Smooth muscle cell (in vitro differentiated cells): Measurements from ENCODE around the gene LRRC8A. TPM values are rescaled to one million over a fixed set of nuclear protein-coding genes. Genes with fewer than 3 reads are reported as not detected.
"Not testable (repeated sequence)": the region's sequence is repeated elsewhere in the genome, so short reads cannot be mapped to it uniquely, and the experiment has no call there.

Experiments
- DNase-seq: peaks from one replicate; lab custom pipeline; 2025; ENCODE audit not compliant: unreplicated experiment; lab: John Stamatoyannopoulos, UW
- H2AFZ ChIP-seq: fragments of 200-600 bp; sonication (generic); 2 replicates; pipeline ENCODE4 v1.6.0; 2016; ENCODE audit warnings: antibody characterized with exemption, low read depth, mild to moderate bottlenecking
- H3F3A ChIP-seq: fragments of 200-600 bp; sonication (generic); 2 replicates; pipeline ENCODE4 v1.6.0; 2017; ENCODE audit warnings: antibody characterized with exemption, low read depth
- H3K27ac ChIP-seq: fragments of 200-600 bp; sonication (generic); 2 replicates; pipeline ENCODE4 v1.5.1; 2016; ENCODE audit warnings: low read depth, mild to moderate bottlenecking
- H3K27me3 ChIP-seq: fragments of 200-600 bp; sonication (generic); 2 replicates; pipeline ENCODE4 v1.6.1; 2016; ENCODE audit warnings: low read depth, mild to moderate bottlenecking
- H3K36me3 ChIP-seq: fragments of 200-600 bp; sonication (generic); 2 replicates; pipeline ENCODE4 v1.5.1; 2016; ENCODE audit warnings: low read depth
- H3K4me1 ChIP-seq: fragments of 200-600 bp; sonication (generic); 2 replicates; pipeline ENCODE4 v1.5.1; 2016; ENCODE audit warnings: low read depth
- H3K4me2 ChIP-seq: fragments of 200-600 bp; sonication (generic); 2 replicates; pipeline ENCODE4 v1.6.0; 2016; ENCODE audit warnings: mild to moderate bottlenecking
- H3K4me3 ChIP-seq: fragments of 200-600 bp; sonication (generic); 2 replicates; pipeline ENCODE4 v1.5.1; 2016; ENCODE audit warnings: mild to moderate bottlenecking
- H3K79me2 ChIP-seq: fragments of 200-600 bp; sonication (generic); 2 replicates; pipeline ENCODE4 v1.6.0; 2016; ENCODE audit warnings: low read depth, mild to moderate bottlenecking
- H3K9ac ChIP-seq: fragments of 200-600 bp; sonication (generic); 2 replicates; pipeline ENCODE4 v1.6.0; 2016; ENCODE audit warnings: low read depth
- H3K9me3 ChIP-seq: fragments of 200-600 bp; sonication (generic); replicated peaks from 2 replicates; pipeline ENCODE4 v1.5.1; 2016; ENCODE audit warnings: low read depth
- H4K20me1 ChIP-seq: fragments of 200-600 bp; sonication (generic); 2 replicates; pipeline ENCODE4 v1.6.0; 2016; ENCODE audit warnings: low read depth
- WGBS: methylation state at CpG from one replicate; pipeline ENCODE4 v1.1.7; 2016; ENCODE audit warnings: low lambda C conversion rate; 5-methylcytosine and 5-hydroxymethylcytosine counted together
- polyA plus RNA-seq: library from polyadenylated mRNA; unstranded; fragments of >200 nt; fragmentation: Nextera tagmentation; extraction: Ambion mirVana; gene quantifications from 2 replicates; pipeline ENCODE4 v1.2.1, GENCODE V29; 2016
- total RNA-seq: library from RNA; depleted of rRNA; stranded (reverse); fragments of >200 nt; gene quantifications from 2 replicates; pipeline ENCODE4 v1.2.3, GENCODE V29; 2014
- TF ChIP-seq, protein P1 (sequence below): fragments of 200-600 bp; sonication (generic); IDR thresholded peaks from 2 replicates; pipeline ENCODE4 v1.5.1; 2017; ENCODE audit warnings: borderline replicate concordance, mild to moderate bottlenecking, antibody characterized with exemption; ENCODE audit not compliant: insufficient read depth, poor library complexity, severe bottlenecking

Gene LRRC8A
- total and polyA plus RNA-seq, 2 experiments from 2014 or later: 50.1 to 58.3 TPM

DNA sequence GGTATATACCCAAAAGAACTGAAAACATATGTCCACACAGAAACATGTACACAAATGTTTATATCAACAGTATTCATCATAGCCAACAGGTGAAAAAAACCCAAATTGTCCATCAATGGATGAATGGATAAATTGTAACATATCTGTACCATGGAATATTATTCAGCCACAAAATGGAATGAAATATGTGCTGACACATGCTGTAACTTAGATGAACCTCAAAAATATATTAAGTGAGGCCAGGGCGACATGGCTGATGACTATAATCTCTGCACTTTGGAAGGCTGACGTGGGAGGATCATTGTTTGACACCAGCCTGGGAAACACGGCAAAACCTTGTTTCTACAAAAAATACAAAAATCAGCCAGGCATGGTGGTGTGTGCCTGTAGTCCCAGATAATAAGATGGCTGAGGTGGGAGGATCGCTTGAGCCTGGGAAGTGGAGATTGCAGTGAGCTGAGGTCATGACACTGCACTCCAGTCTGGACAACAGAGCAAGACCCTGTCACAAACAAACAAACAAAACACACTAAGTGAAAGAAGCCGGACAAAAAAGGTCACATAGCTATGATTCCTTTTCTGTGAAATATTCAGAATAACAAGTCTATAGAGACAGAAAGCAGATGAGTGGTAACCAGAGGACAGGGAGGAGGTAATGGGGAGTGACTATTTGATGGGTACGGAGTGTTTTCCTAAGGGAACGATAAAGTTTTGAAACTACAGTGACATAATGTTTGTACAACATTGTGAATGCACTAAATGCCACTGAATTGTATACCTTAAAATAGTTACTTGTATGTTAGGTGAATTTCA lies 11.6 kb upstream of the LRRC8A start:
- TF ChIP-seq, protein P1, sequence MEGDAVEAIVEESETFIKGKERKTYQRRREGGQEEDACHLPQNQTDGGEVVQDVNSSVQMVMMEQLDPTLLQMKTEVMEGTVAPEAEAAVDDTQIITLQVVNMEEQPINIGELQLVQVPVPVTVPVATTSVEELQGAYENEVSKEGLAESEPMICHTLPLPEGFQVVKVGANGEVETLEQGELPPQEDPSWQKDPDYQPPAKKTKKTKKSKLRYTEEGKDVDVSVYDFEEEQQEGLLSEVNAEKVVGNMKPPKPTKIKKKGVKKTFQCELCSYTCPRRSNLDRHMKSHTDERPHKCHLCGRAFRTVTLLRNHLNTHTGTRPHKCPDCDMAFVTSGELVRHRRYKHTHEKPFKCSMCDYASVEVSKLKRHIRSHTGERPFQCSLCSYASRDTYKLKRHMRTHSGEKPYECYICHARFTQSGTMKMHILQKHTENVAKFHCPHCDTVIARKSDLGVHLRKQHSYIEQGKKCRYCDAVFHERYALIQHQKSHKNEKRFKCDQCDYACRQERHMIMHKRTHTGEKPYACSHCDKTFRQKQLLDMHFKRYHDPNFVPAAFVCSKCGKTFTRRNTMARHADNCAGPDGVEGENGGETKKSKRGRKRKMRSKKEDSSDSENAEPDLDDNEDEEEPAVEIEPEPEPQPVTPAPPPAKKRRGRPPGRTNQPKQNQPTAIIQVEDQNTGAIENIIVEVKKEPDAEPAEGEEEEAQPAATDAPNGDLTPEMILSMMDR: no peak
- H3K9ac ChIP-seq: no peak overlapping the region
- no peaks in the 10 kb centered on the region for H4K20me1 ChIP-seq
- H3K4me2 ChIP-seq: no peak overlapping the region
- H3K4me1 ChIP-seq: no peaks in the 10 kb centered on the region
- WGBS: 90% methylated on average over 7 of the region's 7 CpGs
- H3K4me3 ChIP-seq: no peak overlapping the region
- no peak overlapping the region for H2AFZ ChIP-seq
- H3F3A ChIP-seq: no peaks in the 10 kb centered on the region
- no peak for DNase-seq
- H3K27ac ChIP-seq: no peak overlapping the region
- peaks cover 5% of the 10 kb centered on the region for H3K79me2 ChIP-seq
- H3K36me3 ChIP-seq: no peaks in the 10 kb centered on the region
- no peaks in the 10 kb centered on the region for H3K27me3 ChIP-seq
- H3K9me3 ChIP-seq: no peaks in the 10 kb centered on the region

DNA sequence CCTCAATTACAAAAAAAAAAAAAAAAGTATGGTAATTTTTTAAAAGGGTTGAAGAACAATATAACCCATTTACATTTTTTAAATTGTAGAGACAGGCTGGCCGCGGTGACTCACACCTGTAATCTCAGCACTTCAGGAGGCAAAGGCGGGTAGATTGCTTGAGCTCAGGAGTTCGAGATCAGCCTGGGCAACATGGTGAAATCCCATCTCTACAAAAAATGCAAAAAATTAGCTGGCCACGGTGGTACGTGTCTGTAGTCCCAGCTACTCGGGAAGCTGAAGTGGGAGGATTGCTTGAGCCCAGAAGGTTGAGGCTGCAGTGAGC lies 11.0 kb upstream of the LRRC8A start:
- WGBS: 80% methylated on average over 7 of the region's 7 CpGs
- H3K9me3 ChIP-seq, H2AFZ ChIP-seq, H3K27ac ChIP-seq, H4K20me1 ChIP-seq, H3K36me3 ChIP-seq, DNase-seq, H3K4me2 ChIP-seq, H3K9ac ChIP-seq, H3F3A ChIP-seq, H3K79me2 ChIP-seq, H3K4me1 ChIP-seq, H3K27me3 ChIP-seq, H3K4me3 ChIP-seq: not testable (repeated sequence)

DNA sequence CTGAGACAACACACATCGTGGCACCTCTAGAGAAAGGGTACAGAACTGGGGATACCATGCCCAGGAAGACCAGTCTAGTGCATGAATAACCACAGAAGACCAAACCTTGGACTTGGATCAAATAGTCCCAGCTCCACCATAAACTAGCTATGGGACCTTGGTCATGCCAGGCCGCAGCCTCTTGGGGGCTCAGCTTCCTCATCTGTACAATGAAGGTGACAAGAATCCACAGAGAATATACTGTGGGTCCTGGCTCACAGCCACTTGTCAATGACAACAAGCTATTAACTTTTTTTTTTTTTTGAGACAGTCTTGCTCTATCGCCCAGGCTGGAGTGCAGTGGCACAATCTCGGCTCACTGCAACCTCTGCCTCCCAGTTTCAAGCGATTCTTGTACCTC lies 4.1 kb upstream of the LRRC8A start:
- Histone ChIP-seq H3K4me2 (no peak overlapping the region), H2AFZ (no peak overlapping the region), H3K27ac (no peak overlapping the region), H3K79me2 (peaks cover 15% of the 10 kb centered on the region), H3F3A (peaks cover 3% of the 10 kb centered on the region), H3K36me3 (no peaks in the 10 kb centered on the region), H3K27me3 (no peaks in the 10 kb centered on the region), H3K9ac (no peak overlapping the region), H3K9me3 (no peaks in the 10 kb centered on the region), H3K4me3 (no peak overlapping the region), H4K20me1 (peaks cover 4% of the 10 kb centered on the region), H3K4me1 (peaks cover 5% of the 10 kb centered on the region)
- TF ChIP-seq, protein P1: no peak
- WGBS: 95% methylated on average over 5 of the region's 5 CpGs
- no peak for DNase-seq

DNA sequence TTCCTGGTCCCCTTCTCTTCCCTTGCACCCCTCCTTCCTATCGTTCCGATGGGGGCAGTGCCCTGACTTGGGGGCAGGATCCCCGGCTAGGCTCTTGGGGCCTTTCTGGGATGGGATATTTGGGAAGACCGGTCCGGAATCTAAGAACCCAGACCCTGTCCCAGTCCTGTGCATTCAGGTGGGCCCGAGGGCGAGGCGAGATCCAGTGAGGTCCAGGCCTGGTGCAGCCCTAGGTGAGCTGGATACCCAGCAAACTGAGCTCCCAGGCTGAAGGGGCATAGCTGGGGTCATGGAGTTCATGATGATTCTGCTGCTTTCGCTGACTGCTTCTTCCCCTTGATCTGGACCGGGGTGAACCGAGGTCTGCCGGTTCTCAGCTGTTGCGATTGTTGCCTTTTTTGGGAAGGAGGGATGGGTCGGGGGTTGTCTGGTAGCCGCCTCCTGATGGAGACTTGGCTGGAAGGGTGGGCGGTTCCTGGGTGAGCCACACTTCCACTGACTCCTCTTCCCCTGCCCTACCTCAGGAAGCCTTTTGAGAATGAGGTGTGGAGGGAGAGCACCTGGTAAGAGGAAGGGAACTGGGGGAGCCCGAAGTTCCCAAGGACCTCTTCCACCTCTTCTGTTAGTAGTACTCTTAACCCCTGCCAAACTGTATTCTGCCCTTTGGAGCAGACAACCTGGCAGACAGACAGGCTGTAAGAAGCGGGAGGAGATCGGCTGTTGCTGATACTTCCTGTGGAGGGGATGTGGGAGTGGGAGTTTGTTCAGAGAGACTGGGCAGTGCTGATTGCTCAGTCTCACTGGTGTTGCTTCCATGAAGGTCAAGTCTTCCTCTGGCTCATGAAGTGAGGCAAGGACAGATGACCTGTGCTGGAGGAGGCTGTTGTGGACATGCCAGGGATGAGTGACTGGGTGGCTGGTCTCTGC lies 1.0 kb downstream of the LRRC8A start:
- H3K9me3 ChIP-seq: no peaks in the 10 kb centered on the region
- H3K4me2 ChIP-seq: peak overlapping the region; percentile 91
- H3K27me3 ChIP-seq: no peaks in the 10 kb centered on the region
- 2% methylated on average over 19 of the region's 19 CpGs for WGBS
- peak overlapping the region; percentile 83 for H3K27ac ChIP-seq
- peak overlapping the region; percentile 77 for H3K4me3 ChIP-seq
- TF ChIP-seq, protein P1: no peak
- peaks cover 16% of the 10 kb centered on the region for H3K4me1 ChIP-seq
- H3K79me2 ChIP-seq: peaks cover 65% of the 10 kb centered on the region
- H3K9ac ChIP-seq: peak overlapping the region; percentile 93
- peaks cover 55% of the 10 kb centered on the region for H4K20me1 ChIP-seq
- DNase-seq: no peak
- H2AFZ ChIP-seq: no peak overlapping the region
- no peaks in the 10 kb centered on the region for H3K36me3 ChIP-seq
- H3F3A ChIP-seq: peaks cover 3% of the 10 kb centered on the region
